Measurements from ENCODE around the gene STAT5B.
A peak's percentile ranks its signal among the peaks of the same experiment; 100 is the strongest.
"Not testable (repeated sequence)": the region's sequence is repeated elsewhere in the genome, so short reads cannot be mapped to it uniquely, and the experiment has no call there.

The STAT5B gene

DNA sequence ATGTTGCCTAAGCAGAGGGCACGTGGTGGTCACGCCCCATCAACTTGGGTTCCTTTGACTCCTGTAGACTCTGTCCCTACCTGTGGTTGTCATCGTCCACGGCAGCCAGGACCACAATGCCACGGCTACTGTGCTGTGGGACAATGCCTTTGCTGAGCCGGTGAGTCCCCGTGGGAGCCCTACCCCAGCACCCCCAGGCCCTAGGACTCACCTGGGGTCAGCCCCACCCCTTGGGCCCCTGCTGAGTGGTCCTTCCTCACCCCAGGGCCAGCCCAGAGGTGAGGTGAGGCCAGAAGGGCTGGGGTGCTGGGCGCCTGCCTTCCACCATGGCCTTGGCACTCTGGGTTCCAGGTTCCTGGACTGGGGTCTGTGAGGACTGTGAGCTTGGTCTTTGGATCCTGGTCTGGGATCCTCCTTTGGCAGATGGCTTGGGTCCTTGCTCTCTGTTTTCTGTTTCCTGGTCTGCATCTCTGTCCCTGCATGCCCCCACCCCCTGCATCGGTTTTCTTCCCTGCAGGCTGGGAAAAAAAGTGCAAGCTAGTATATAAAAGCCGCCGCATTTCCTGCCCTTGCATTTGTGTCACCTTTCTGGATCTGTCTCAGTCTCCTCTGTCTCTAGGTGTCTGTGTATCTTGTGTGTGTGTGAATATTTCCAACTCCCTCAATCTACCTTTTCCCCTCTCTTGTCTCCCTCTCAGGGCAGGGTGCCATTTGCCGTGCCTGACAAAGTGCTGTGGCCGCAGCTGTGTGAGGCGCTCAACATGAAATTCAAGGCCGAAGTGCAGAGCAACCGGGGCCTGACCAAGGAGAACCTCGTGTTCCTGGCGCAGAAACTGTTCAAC is 29.6 kb upstream of the STAT5B start:
- no peak for DNase-seq

DNA sequence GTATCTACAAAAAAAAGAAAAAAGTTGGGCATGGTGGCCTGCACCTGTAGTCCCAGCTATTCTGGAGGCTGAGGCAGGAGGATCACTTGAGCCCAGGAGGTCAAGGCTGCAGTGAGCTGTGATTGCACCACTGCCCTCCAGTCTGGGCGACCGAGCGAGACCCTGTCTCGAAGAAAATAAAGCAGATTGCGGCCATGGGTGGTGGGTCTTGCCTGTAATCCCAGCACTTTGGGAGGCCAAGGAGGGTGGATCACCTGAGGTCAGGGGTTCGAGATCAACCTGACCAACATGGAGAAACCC is 28.8 kb upstream of the STAT5B start:
- DNase-seq: not testable (repeated sequence)

DNA sequence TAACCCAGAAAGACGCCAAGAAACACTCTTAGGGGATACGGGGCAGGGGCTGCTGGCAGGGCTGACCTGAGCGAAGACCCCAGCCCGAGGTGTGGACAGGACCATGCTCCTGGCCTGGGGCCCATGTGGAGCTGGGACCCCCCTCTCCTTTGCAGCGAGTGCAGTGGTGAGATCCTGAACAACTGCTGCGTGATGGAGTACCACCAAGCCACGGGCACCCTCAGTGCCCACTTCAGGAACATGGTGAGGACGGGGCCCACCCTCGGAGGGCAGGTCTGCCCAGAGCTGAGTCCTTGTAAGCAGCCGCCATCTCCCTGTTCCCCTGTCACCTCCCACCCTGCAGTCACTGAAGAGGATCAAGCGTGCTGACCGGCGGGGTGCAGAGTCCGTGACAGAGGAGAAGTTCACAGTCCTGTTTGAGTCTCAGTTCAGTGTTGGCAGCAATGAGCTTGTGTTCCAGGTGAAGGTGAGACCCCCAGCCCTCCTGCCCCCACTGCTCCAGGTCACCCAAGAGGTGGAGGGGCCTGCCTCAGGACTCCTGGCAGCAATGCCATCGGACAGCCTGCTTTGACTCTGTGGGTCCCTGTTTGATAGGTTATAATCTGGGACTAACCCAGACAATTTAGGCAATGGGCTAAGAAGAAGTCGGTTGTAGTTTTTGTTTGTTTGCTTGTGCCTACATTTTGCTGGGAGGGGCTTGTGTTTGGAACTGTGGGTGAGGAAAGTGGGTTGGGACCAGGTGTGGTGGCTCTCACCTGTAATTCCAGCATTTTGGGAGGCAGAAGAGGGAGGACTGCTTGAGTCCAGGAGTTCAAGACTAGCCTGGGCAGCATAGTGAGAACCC is 28.2 kb upstream of the STAT5B start:
- DNase-seq: no peak

DNA sequence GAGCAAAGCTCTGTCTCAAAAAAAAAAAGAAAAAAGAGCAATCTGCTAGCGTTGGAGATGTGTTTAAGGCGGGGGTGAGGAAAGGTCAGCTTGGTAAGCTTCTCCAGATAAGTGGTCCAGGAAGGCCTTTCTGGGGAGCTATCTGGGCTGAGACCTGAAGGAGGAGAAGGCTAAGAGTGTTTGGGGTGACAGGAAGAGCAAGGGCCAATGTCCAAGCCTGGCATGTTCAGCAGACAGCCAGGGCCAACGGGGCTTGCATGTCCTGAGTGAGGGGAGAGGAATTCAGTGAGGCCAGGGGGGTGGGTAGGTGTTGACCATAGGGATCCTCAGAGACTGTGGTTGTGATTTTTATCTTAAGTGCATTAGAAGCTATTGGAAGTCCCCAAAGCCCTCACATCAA is 27.5 kb upstream of the STAT5B start:
- no peak for DNase-seq

DNA sequence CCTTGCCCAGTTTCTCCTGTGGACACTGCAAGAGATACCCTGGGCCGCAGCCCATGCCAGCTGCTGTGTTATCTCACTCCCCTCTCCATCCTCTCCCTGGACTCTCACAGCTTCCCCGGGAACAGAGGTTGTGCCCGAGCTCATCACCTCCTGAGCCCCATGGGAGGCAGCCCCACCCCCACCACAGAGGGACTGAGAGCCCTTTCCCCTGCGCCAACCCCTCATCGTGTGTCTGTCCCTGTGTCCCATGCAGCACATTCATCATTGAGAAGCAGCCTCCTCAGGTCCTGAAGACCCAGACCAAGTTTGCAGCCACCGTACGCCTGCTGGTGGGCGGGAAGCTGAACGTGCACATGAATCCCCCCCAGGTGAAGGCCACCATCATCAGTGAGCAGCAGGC is 24.8 kb upstream of the STAT5B start:
- DNase-seq: no peak

DNA sequence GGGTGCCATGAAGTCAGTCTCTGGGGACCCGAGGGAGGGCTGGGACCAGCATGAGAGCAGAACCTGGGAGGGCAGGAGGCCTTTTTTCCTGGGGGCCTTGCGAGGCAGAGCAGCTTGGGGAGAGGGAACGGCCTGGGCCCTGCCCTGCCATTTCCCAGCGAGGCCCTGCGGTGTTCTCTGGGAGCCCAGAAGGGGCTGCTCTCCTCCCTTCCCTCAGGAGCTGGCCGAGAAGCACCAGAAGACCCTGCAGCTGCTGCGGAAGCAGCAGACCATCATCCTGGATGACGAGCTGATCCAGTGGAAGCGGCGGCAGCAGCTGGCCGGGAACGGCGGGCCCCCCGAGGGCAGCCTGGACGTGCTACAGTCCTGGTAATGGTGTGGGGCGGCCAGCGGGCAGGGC is 23.7 kb upstream of the STAT5B start:
- DNase-seq: not testable (repeated sequence)

DNA sequence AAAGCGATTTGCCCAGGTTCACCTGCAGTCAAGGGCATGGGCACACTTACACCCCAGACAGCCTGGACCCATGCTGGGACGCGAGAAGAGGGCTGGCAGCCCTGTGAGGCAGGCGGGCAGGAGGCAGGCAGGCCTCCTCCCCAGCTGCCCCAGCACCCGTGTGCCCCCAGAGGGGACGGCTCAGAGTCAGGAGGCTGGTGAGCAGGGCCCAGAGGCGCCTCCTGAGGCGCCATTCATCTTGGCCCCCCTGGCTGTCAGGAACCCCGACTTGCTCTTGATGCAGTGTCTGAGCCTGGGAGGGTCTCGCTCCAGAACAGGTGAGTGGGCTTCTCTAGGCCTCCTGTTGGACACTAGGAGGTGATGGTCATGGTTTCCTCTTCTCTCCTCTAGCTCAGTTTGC is 23.2 kb upstream of the STAT5B start:
- DNase-seq: not testable (repeated sequence)

DNA sequence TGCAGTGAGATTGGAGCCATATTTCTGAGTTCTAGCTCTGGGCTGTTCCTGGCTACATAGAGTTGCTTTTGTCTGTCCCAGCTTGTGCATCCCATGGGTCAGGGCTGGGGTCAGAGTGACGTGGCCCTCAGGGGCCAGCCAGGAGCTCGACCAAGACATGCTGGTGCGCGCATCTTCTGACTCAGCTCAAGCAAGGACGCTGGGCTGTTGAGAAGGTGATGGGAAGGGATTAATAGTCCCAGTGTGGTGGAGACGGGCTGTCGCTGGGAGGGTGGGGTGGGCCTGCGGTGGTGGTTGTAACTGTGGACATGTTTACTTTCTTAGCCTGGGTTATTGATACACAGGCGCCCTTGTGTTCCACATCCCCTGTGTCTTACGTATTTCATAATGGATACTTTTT is 21.6 kb upstream of the STAT5B start:
- DNase-seq: not testable (repeated sequence)

DNA sequence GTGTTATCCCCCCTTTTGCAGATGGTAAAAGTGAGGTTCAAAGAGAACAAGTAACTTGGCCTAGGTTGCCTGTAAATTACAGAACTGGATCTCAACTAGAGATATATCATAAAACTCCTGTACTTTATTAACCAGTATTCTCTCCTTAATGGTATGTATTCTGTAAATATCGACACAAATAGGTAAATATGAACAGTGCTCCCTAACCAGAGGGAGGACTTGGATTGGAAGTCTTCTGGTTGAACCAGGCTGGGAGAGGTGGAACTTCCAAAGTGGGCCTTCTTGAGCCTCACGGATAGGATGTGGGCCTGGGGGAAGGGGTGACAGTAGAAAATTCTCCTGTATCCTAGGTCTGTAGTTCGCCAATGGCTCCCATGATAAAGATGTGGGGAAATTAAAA is 19.8 kb upstream of the STAT5B start:
- no peak for DNase-seq

DNA sequence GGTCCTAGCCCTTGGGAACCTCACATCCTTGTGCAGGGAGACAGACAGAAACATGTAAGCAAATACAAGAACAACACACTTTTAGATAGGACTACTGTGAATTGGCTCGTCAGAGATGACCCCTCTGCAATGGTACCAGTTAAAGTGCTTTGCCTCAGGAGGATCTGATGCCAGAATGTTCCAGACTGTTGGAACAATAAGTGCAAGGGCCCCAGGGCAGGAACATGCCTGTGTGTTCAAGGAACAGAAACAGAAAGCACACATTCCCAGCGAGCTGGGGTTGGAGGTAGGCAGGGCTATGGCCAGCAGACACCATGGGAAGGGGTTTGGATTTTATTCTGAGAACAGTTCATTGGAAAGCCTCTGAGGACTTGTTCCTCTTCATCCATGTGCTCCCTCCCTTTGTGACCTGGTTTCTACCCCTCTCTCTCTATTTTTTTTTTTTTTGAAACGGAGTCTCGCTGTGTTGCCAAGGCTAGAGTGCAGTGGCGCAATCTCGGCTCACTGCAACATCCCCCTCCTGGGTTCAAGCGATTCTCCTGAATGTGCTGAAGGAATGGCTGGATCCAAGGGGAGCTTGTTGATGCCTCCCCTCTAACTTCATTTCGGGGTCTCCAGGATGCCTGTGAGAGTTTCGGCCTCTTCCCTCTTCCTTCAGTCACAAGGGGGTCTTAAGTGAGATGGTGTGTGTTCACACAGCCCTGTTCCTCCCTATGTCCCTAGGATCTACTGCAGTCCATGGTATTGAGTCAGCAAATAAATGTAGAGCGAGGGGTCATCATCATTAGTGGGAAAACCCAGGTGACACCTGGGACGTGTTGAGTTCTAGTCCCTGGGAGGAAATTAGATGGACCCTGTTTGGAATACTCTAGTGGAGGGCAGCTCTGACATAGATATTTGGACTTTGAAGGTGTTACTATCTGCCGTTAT is 18.5 kb upstream of the STAT5B start:
- no peak for DNase-seq

DNA sequence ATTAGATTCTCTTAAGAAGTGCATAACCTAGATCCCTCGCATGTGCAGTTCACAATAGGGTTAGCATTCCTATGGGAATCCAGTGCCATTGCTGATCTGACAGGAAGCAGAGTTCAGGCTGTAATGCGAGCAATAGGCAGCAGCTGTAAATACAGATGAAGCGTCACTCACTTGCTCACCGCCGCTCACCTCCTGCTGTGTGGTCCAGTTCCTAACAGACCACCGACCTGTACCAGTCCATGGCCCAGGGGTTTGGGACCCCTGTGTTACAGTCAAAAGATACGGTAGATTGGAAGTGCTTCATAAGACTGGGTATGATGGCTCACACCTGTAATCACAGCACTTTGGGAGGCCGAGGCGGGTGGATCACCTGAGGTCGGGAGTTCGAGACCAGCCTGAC is 14.9 kb upstream of the STAT5B start:
- DNase-seq: no peak

DNA sequence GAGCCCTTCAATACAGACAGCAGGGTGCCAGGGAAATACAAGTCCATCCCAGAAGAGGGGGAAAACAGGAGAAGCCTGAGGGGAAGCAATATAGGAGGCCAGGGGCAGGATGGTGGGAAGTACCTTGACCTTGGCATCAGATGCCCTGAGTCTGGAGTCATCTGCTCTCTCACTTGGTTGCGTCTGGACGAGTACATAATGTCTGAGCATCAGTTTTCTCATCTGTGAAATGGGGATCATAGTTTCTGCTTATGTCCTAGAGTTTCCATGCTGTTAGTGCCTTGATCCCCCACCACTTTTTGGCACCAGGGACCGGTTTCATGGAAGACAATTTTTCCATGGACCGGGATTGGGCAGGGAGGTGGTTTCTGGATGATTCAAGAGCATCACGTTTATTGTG is 14.4 kb upstream of the STAT5B start:
- no peak for DNase-seq

DNA sequence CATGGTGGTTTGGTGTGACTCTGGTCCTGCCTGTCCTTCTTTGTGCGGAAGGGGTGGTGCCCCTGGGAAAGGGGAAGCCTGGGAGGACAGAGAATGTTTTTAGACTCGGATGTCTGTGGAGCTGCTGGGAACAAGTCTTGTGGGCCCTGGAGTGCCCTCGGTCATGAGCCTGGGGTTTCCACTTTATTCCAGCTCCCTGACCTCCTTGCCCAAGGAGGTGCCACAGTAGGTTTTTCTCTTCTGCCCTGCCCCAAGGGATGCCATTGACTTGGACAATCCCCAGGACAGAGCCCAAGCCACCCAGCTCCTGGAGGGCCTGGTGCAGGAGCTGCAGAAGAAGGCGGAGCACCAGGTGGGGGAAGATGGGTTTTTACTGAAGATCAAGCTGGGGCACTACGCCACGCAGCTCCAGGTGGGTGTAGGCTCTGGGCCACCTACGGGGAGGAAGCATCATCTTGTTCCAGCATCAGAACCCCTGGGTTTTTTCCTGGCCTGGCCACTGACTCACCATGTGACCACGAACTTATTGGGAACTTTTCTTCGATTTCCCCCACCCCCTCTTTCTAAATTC is 13.5 kb upstream of the STAT5B start:
- peak; percentile 50 to 60 for DNase-seq

DNA sequence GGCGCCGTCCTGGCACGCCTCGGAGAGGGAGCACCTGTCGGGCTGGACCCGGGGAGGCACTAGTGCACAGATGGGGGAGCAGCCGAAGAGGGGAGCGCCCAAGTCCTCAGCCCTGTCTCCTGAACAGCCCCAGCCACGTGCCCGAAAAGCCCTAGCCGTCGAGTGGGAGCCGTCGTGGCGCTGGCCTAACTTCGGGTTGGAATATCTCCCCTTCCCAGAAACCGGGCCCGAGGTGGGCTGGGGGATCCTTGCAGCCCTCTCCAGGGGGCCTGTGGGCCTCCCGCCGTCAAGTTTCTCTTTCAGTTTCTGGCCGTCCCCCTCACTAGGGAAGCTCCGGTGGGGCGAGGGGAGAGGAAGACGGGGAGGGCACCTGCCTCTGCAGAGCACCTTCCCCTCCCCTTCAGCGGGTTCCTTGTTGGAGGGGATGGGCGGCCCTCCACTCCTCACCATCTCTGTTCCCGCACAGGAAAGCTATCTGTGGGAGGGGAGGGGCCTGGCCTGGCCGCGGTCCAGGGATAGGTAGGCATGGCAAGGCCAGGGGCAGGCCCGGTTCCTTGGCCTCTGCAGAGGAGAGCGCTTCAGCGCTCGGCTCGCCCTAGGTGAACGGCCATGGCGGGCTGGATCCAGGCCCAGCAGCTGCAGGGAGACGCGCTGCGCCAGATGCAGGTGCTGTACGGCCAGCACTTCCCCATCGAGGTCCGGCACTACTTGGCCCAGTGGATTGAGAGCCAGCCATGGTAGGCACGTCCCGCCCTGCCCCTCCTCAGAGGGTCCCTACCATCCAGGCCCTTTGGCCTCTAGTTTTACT is 12.8 kb upstream of the STAT5B start:
- peak; percentile 43 to 56 for DNase-seq

DNA sequence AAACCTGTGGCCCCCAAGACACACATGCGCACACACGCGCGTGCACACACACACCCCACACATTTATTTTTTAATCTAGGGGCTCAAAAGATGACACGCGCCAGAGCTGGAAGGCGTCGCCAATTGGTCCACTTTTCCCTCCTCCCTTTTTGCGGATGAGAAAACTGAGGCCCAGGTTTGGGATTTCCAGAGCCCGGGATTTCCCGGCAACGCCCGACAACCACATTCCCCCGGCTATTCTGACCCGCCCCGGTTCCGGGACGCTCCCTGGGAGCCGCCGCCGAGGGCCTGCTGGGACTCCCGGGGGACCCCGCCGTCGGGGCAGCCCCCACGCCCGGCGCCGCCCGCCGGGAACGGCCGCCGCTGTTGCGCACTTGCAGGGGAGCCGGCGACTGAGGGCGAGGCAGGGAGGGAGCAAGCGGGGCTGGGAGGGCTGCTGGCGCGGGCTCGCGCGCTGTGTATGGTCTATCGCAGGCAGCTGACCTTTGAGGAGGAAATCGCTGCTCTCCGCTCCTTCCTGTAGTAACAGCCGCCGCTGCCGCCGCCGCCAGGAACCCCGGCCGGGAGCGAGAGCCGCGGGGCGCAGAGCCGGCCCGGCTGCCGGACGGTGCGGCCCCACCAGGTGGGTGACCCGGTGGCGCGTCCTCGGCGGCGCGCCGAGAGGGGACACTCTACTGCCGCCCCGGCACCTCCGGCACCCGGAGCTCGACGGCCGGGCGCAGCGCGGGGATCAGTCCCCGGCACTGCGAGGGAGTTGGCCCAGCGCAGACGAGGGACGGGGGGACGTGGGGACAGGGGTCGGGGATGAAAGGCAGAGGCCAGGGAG is 12.0 kb upstream of the STAT5B start, which contains the start of gene STAT5A:
Gene STAT5A, plus strand, starts transcription at position 522 of the 826 bp plus-strand sequence. CDS start 914 bp downstream, outside the sequence.
- DNase-seq: peak; percentile 67 to 73

DNA sequence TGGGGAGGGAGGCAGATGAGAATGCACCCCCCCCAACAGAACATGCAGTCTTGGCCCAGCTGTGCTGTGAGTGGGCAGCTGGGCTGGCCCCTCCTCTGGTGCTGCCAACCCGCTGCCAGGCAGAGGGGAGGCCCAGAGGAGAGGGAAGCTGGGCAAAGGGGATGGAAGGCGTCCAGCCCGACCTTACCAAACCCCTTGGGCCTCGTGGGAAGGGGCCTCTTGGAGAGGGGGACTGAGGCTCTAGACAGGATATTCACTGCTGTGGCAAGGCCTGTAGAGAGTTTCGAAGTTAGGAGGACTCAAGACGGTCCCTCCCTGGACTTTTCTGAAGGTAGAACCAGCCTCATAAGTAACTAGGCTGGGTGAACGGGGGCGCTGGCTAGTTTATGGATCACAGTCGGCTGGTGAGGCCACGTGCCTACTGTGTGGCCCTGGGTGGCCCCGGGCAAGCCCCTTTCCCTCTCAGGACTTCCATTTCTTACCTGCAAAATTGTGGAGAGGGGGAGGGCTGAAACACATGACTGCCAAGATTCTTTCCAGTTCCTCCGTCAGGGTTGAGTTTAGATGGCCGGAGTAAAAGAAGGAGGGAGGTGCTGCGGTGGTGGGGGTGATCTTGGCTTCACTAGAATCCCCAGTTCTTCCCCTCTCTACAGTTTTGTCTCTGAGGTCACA is 11.2 kb upstream of the STAT5B start:
- DNase-seq: peak; percentile 61 to 69

DNA sequence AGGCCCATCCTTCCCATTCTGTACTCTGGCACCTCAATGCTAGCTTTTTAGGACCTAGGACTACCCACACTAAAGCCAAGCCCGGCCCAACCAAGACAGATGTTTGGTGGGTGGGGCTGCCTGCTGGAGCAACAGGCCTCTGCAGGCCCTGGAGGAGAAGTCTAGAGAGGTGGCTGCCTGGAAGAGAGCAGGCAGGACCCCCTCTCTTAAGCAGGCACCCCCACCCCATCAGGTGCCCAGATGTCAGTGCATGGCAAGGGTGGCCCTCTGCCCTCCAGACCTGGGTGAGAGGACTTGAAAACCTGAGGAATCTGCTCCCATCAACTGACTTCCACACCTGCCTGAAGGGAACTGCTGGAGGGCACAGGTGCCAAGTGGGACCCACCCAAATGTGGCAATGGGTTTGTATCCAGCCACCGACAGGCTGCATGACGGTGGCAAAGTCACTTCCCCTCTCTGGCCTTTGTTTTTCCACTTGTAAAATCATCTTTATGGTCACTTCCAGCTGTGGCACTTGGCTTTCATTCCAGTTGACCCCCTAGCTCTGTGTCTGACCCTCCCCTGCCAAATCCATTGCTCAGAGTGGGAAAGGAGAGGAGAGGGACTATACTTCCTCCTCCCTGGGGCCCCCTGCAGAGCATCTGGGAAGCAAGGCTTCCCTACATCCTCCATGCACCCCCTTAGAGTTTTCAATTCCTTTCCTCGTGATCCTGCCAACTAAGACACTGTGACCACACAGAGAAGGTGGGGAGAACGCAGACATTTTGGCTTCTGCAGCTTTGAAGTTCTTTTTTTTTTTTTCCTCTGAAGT is 10.4 kb upstream of the STAT5B start:
- peak; percentile 6 to 25 for DNase-seq

DNA sequence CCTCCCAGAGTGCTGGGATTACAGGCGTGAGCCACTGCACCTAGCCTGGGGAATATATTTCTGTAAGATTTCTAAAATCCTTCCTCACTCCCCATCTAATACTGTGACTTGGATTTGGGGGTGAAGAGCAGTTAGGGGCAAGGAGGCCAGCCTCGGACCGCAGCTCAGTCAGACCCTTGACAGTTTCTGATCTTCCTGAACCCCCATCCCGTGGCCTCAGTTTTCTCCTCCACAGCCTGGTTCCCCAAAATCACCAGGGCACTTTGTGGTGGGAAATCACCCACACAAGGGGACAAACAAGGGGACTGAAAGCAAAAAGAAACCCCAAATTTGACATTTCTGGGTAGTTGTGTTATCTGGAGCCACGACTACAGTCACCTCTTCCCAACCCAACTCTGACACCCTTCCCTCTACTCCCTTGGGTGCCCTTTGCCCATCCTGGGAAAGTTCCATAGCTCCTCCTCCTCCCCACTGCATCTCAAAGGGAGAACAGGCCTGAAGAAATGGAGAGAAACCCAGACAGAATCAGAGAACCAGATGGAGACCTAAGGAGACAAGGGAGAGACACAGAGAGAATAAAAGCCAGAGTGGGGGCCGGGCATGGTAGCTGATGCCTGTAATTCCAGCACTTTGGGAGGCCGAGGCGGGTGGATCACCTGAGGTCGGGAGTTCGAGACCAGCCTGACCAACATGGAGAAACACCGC is 9.3 kb upstream of the STAT5B start:
- DNase-seq: no peak

DNA sequence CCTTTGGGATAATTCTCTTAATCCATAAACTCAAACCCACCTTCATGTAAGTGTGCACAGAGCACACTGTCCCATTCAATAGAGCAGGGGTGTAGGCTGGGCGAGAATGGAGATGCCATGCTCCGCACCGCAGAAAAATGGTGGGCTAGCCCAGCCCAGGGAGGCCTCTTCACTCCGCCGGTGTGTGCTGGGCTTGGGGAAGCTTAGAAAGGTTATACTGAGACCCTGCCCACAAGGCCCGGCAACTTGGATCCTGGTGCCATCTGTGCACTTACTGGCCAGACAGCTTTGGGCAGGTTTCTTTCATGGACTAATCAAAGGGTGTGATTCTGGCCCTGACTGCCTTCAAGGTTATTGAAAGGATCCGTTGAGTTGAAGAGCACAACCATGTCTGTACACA is 8.4 kb upstream of the STAT5B start:
- DNase-seq: no peak
